HG03064 (cell line): ENCODE results near the gene EFEMP1.
"Not testable (repeated sequence)": the region's sequence is repeated elsewhere in the genome, so short reads cannot be mapped to it uniquely, and the experiment has no call there.

ENCODE experiments used
- ATAC-seq: cut with Tn5 transposase; IDR thresholded peaks from one replicate; pipeline ENCODE4 v1.9.1; 2021; ENCODE audit warnings: low read depth; ENCODE audit not compliant: unreplicated experiment

The EFEMP1 gene

DNA sequence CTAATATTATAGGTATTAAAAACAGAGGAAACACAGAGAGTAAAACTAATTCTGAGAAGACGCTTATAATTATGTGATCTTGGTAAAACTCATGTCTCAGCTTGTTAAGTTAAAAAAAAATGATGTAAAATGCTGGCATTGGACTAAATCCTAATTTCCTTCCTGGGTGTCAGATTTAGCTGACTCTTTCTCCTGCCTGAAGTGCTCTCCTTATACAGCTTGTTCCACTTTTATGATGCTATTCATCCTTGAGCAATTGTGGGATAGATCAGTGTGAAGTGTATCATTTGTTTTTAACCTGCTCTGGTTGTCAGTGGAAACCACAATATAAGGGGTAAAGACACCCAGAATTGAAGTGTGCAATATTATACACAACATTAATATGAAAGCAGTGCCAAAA, 84.9 kb downstream of the EFEMP1 start:
- no peak for ATAC-seq

- not testable (repeated sequence) for ATAC-seq
Measured at GRCh38 chr2:55838117-55838516, 85.5 kb downstream of the EFEMP1 start.

DNA sequence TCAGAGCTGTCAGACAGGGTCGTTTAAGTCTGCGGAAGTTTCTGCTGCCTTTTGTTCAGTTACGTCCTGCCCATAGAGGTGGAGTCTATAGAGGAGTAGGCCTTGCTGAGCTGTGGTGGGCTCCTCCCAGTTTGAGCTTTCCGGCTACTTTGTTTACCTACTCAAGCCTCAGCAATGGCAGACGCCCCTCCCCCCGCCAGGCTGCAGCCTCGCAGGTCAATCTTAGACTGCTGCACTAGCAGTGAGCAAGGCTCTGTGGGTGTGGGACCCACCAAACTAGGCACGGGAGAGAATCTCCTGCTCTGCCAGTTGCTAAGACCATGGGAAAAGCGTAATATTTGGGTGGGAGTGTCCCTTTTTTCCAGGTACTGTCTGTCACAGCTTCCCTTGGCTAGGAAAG, 86.5 kb downstream of the EFEMP1 start:
- ATAC-seq: no peak

GRCh38 chr2:55831671-55832410, 91.7 kb downstream of the EFEMP1 start:
- ATAC-seq: not testable (repeated sequence)

- ATAC-seq: no peak
Measured at GRCh38 chr2:55827855-55828254, 95.7 kb downstream of the EFEMP1 start.

GRCh38 chr2:55827428-55827827, 96.2 kb downstream of the EFEMP1 start:
- ATAC-seq: not testable (repeated sequence)

GRCh38 chr2:55826246-55826645, 97.3 kb downstream of the EFEMP1 start:
- no peak for ATAC-seq

DNA sequence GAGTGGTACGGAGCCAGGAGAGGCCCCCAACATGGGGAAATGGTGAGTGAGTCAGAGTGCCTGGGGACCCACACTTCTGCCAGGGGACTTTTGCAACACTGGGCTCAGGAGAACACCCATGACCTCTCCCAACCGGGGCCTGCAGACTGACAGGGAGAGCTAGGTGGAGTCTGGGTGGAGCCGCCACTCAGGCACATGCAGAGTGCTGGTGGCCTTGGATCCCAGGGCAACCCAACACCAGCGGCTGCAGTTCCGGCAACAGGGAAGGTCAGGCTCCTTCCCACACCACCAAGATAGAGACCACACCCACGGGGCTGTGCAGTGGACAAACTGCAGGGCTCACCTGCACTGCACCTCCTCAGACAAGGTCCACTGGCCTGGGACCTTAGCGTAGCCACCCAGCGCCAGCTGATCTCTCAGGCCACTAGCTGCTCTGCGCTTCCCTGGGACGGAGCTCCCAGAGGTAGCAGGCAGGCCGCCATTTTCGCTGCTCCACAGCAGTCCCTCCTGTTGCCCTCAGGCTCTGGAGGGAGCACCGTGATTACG, 99.0 kb downstream of the EFEMP1 start:
- no peak for ATAC-seq
